Brain microvascular endothelial cell (primary cell): ENCODE results near the gene SRP9.
A peak's percentile ranks its signal among the peaks of the same experiment; 100 is the strongest.

Experiments
- DNase-seq: peaks from one replicate; pipeline ENCODE4 v3.0.0-alpha.2; 2020
- H3K27ac ChIP-seq: fragments of 250-450 bp; sonication (Bioruptor Pico); 2 replicates; pipeline ENCODE4 v1.5.1; 2020; ENCODE audit warnings: mild to moderate bottlenecking, moderate library complexity
- H3K27me3 ChIP-seq: fragments of 250-450 bp; sonication (Bioruptor Pico); replicated peaks from 2 replicates; pipeline ENCODE4 v1.5.1; 2020; ENCODE audit warnings: mild to moderate bottlenecking
- H3K36me3 ChIP-seq: fragments of 250-450 bp; sonication (Bioruptor Pico); replicated peaks from 2 replicates; pipeline ENCODE4 v1.5.1; 2020; ENCODE audit warnings: mild to moderate bottlenecking
- H3K4me3 ChIP-seq: 2 replicates; pipeline ENCODE4 v1.5.1; 2011; ENCODE audit warnings: low read depth, mild to moderate bottlenecking, control low read depth, low read length, moderate library complexity
- in situ Hi-C: cut with HindIII; loops from 2 replicates; pipeline ENCODE4 v1.10.0; 2017; ENCODE audit warnings: low sequenced_read_pairs, low pct_ligation_motif_present
- TF ChIP-seq, protein P1 (sequence below): IDR thresholded peaks from 2 replicates; pipeline ENCODE4 v1.5.1; 2011; ENCODE audit warnings: low read depth, mild to moderate bottlenecking, moderate library complexity, low read length, control low read depth, inconsistent platforms; ENCODE audit errors: missing control alignments

SRP9 gene

DNA sequence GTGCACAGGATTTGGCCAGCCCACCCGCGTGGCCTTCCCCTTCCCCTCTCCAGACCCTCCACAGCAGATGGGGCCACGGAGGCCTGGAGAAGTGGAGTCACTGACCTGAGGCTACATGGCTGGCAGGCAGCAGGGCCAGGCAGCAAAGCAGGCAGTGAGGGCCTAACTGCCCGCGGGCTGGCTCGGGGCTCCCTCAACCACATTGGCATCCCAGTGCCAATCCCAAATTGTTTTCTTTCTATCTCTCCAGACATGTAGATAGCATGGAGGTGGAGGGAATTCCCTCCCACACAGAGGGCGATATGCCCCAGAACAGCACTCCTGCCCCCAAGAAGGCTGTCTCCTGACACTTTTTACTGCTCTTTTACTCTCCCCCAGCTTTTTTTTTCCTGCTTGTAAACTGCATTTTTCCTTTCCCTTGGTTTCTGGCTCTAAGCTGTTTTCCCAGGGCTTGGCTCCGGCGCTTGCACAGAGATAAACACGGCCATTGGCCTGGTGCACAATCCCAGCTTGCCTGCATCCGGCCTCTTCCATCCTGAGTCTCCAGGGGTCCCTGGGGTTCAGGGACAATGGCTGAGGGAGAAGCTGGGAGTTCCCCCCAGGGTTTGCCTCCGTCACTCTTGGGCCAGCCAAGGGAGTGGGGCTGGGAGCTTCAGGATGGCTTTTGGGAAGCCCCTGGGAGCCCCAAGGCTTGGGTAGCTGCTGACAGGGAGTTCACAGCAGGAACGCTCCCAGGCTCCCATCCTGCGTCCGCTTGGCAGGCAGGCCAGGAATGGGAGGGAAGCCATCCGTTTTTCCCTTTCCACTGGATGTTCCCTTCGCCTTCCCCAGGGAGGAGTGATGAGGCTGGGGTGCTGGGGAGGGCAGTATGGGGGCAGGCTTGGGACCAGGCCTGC, 39.3 kb downstream of the SRP9 start:
- in situ Hi-C loops, result loop anchor here (25.0 kb wide), 1 partner anchor 170 kb away; the partner anchor contains the start of gene SDE2
- Histone ChIP-seq H3K4me3 (no peak overlapping the region), H3K27ac (no peak overlapping the region), H3K36me3 (no peaks in the 10 kb centered on the region), H3K27me3 (no peaks in the 10 kb centered on the region)
- DNase-seq, result no peak
- TF ChIP-seq, protein P1, sequence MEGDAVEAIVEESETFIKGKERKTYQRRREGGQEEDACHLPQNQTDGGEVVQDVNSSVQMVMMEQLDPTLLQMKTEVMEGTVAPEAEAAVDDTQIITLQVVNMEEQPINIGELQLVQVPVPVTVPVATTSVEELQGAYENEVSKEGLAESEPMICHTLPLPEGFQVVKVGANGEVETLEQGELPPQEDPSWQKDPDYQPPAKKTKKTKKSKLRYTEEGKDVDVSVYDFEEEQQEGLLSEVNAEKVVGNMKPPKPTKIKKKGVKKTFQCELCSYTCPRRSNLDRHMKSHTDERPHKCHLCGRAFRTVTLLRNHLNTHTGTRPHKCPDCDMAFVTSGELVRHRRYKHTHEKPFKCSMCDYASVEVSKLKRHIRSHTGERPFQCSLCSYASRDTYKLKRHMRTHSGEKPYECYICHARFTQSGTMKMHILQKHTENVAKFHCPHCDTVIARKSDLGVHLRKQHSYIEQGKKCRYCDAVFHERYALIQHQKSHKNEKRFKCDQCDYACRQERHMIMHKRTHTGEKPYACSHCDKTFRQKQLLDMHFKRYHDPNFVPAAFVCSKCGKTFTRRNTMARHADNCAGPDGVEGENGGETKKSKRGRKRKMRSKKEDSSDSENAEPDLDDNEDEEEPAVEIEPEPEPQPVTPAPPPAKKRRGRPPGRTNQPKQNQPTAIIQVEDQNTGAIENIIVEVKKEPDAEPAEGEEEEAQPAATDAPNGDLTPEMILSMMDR, result no peak

DNA sequence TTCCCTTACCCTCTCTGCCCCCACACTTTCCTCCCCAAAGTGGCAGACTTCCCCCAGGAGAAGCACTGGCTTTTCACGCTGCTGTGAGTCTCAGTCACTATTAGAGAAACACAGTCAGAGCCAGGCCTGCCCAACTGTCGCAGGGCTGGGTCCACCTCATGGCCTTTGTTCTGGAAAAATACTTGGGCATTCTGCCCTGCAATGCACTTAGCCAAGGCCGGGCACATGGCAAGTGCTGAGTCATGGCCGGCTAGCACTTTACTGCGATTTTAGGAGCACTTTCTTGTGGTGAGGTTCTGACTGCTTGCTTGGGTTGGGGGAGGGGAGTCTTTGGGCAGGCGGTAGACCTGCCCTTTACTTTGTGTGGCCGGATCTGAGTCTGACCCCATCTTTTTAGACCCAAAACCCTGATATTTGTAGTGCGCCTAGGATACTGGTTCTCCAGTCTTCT, 40.0 kb downstream of the SRP9 start:
- in situ Hi-C loops, result loop anchor here (25.0 kb wide), 1 partner anchor 170 kb away; the partner anchor contains the start of gene SDE2
- TF ChIP-seq, protein P1, result no peak
- H3K4me3 ChIP-seq, result no peak overlapping the region
- peak; percentile 55 for DNase-seq
- no peak overlapping the region for H3K27ac ChIP-seq
- H3K27me3 ChIP-seq, result no peaks in the 10 kb centered on the region
- H3K36me3 ChIP-seq, result no peaks in the 10 kb centered on the region

DNA sequence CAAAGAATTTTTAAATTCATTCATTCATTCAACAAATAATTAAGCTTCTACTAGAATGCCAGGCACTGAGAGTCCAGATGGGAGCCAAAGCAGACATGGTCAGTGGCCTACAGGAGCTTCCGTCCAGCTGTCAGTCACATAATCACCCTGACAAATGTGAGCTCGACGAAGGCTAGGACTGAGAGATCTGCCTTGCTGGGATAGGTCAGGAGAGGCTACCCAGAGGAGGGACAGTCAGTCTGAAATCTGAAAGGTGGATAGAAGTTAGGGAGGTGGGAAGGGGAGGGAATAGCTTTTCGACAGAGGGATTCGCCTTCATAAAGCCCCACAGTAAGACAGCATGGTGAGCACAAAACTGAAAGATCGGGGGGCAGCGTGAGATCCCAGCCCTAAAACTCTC, 40.6 kb downstream of the SRP9 start:
- Histone ChIP-seq H3K27ac (no peak overlapping the region), H3K27me3 (no peaks in the 10 kb centered on the region), H3K36me3 (no peaks in the 10 kb centered on the region), H3K4me3 (no peak overlapping the region)
- in situ Hi-C loops, result loop anchor here (25.0 kb wide), 1 partner anchor 169 kb away; the partner anchor contains the start of gene SDE2
- DNase-seq, result no peak
- TF ChIP-seq, protein P1, result no peak

DNA sequence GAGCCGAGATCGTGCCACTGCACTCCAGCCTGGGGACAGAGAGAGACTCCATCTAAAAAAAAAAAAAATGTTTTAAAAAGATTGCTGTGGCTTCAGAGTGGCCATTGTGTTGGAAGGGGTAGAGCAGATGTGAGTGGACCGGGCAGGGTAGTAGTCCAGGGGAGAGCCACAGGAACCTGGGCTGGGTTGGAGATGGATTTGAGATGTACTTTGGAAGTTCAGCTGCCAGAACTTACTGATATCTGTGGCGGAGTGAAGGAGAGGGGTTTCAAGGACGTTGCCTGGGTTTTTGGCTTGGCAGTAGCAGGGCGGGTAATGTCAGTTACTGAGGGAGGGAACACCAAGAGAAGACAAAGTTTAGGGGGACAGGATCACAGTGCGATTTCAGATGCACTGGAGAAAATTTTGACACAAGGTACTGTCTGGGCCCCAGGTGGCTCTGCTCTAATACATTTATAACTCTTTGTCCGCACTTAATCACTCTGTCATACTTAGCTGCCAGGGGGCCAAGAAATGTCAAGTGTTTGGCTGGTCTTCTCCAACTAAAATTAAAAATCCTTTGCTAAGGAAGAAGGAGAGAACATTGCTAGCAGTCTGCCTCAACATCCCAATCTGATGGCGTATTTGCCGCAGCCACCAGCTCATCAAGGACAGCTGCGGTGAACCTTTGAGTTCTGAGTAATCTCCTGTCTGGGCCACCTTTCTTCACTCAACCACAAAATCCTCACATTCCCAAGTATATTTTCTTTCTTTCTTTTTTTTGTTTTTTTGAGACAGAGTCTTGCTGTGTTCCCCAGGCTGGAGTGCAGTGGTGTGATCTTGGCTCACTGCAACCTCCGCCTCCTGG, 41.9 kb downstream of the SRP9 start:
- no peaks in the 10 kb centered on the region for H3K27me3 ChIP-seq
- no peak overlapping the region for H3K27ac ChIP-seq
- H3K36me3 ChIP-seq, result no peaks in the 10 kb centered on the region
- TF ChIP-seq, protein P1, result no peak
- no peak overlapping the region for H3K4me3 ChIP-seq
- no peak for DNase-seq
- in situ Hi-C loops, result loop anchor here (25.0 kb wide), 1 partner anchor 168 kb away; the partner anchor contains the start of gene SDE2

DNA sequence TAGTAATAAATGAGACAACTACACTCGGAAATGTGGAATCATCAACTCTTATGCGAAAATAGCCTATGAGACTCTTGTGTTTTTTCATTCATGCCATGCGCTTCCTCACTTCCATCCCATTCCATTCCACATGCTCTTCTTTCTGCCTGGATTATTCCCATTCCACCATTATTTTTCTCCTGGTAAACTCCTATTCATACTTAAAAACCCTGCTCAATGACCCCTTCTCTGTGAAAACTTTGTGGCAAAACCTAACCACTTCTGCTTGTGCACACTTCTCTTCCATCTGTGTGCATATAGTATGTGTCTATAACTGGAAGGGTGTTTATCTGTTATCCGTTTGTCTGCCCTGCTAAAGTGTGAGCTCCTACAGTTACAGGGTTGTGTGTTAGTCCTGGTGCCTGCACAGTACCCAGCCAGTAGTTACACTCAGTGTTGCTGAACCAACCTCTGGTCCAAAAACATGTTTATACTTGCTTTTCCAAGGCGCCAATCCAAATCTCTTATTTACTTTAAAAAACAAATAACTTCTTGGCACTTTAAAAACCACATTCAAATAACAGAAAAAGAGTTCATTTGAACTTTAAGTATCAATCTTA, 43.0 kb downstream of the SRP9 start:
- TF ChIP-seq, protein P1, result no peak
- Histone ChIP-seq H3K4me3 (no peak overlapping the region), H3K36me3 (no peaks in the 10 kb centered on the region), H3K27me3 (no peaks in the 10 kb centered on the region), H3K27ac (no peak overlapping the region)
- in situ Hi-C loops, result loop anchor here (25.0 kb wide), 1 partner anchor 167 kb away; the partner anchor contains the start of gene SDE2
- no peak for DNase-seq
